ENCODE results near the gene KCNJ9. TPM values are rescaled to one million over a fixed set of nuclear protein-coding genes. Genes with fewer than 3 reads are reported as not detected.

Gene KCNJ9
- total and polyA plus RNA-seq, 8 donors, result 0.04 to 0.10 (median 0.08) TPM; not detected in 5

GRCh38 chr1:160096274-160097116 is 15.2 kb downstream of the KCNJ9 start:
- H3K4me3 ChIP-seq, result peak overlapping the region in 1 of 2 donors; percentile 74
- DNase-seq, result no peak
- no peaks in the 10 kb centered on the region for H3K9me3 ChIP-seq
- H3K27ac ChIP-seq, result no peak overlapping the region
- peaks cover 0 to 38% of the 10 kb centered on the region in 2 donors for H3K4me1 ChIP-seq
- intact Hi-C loops (cut with DNase I), result no loop called here
- H3K36me3 ChIP-seq, result peaks cover 0 to 25% of the 10 kb centered on the region in 2 donors
- ATAC-seq, result no peak
- TF ChIP-seq CTCF (IDR thresholded peaks at IDR 0.05), result no peak
- H3K27me3 ChIP-seq, result no peaks in the 10 kb centered on the region

DNA sequence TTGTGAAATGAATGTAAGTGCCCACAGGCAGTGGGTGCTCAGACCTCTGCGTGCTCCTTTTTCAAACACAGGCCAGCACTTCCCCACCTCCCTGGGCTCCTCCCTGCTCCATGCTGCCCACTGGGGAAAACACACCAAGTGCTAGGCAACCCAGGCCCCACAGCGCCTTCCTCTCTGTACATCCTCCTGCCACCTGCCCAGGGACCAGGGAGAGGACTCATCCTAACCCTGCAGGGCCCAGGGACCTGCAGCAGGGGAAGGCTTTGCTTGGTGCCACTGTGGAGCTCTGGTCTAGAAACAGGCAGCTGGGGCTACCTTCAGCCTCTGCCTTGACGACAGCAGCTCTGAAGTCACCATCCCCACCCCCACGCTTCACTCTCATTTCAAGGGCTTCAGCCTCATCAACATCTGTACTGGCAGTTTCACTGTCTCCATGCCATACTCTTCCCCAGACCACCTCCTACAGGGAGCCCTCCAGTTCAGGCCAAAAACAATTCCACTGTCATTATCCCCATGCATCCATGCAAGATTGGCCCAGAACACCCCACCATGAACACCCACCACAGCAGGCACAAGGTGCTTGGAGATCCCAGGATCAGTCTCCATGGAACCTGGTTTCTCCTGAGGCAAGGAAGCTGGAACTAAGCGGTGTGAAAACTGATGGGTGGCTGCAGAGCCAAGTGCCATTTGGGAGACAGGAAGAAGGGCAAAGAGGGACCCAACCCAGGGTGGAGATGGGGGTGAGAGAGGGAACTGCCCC is 16.0 kb downstream of the KCNJ9 start:
- intact Hi-C loops (cut with DNase I), result no loop called here
- Histone ChIP-seq H3K27ac (no peak overlapping the region), H3K27me3 (no peaks in the 10 kb centered on the region), H3K4me3 (peak overlapping the region; percentile 51 to 74), H3K4me1 (peaks cover 0 to 41% of the 10 kb centered on the region in 2 donors), H3K36me3 (peaks cover 0 to 17% of the 10 kb centered on the region in 2 donors), H3K9me3 (no peaks in the 10 kb centered on the region)
- DNase-seq (no peak), ATAC-seq (no peak)
- no peak for TF ChIP-seq CTCF (IDR thresholded peaks at IDR 0.05)

- Histone ChIP-seq H3K4me1 (peaks cover 0 to 41% of the 10 kb centered on the region in 2 donors), H3K9me3 (no peaks in the 10 kb centered on the region), H3K27me3 (no peaks in the 10 kb centered on the region), H3K27ac (peak within 1 kb of the TSS; percentile 89 to 90), H3K4me3 (peak within 1 kb of the TSS; percentile 51 to 74), H3K36me3 (peaks cover 0 to 8% of the 10 kb centered on the region in 2 donors)
- intact Hi-C loops (cut with DNase I), result no loop called here
- ATAC-seq (peak; percentile 84), DNase-seq (peak; percentile 78 to 95 (median 92))
- no peak for TF ChIP-seq CTCF (IDR thresholded peaks at IDR 0.05)
These were observed 16.8 kb downstream of the KCNJ9 start, which contains the start of gene IGSF8 for GRCh38 chr1:160097911-160098851. IGSF8 (minus strand) TSS chr1:160098619; CDS start chr1:160098472, 147 bp downstream.

DNA sequence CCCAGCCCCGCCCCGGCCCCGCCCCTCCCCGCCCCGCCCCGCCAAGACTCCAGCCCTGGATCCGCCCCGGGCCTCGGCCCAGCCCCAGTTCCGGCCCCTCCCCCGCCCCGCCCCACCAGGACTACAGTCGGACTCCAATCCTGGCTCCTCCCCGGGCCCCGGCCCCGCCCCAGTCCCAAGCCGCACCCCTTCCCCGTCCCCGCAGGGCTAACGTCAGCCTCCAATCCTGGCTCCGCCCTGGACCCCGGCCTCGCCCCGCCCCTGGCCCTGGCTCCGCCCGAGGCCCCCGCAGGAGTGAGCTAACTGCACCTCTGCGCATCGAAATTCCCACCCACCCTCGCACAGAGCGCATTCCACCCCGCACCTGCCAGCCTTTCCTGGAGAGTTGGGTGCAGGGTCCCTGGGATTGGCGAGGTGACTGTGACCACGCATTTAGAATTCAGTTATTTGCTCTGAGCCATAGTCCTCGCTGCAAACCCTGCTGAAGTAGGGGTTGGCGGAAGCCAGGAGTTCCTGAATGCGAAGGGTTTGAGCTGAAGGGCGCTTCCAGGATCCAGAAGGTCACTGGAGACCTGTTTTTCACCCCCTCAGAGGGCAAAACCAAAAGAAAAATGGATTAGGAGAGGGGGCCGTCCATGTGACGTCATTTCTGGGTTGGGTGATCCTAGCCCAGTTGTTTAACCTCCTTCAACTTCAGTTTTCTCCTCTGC is 17.7 kb downstream of the KCNJ9 start:
- no peaks in the 10 kb centered on the region for H3K9me3 ChIP-seq
- H3K36me3 ChIP-seq, result peaks cover 0 to under 1% of the 10 kb centered on the region in 2 donors
- H3K4me1 ChIP-seq, result peaks cover 0 to 41% of the 10 kb centered on the region in 2 donors
- peak; percentile 92 to 100 (median 98) for DNase-seq
- peak; percentile 88 for ATAC-seq
- intact Hi-C loops (cut with DNase I), result no loop called here
- peak overlapping the region; percentile 89 to 90 for H3K27ac ChIP-seq
- peak overlapping the region; percentile 45 to 74 for H3K4me3 ChIP-seq
- no peaks in the 10 kb centered on the region for H3K27me3 ChIP-seq
- TF ChIP-seq CTCF (IDR thresholded peaks at IDR 0.05), result no peak

All from left lung (tissue), 10 donors.